NCI-H2196 treated with DMSO at 0.1 percent for 48 hours (cell line): Measurements from ENCODE around the gene GPR31.

ENCODE experiments used
- DNase-seq: peaks from one replicate; lab custom pipeline; 2025; ENCODE audit not compliant: unreplicated experiment; lab: John Stamatoyannopoulos, UW

The GPR31 gene

DNA sequence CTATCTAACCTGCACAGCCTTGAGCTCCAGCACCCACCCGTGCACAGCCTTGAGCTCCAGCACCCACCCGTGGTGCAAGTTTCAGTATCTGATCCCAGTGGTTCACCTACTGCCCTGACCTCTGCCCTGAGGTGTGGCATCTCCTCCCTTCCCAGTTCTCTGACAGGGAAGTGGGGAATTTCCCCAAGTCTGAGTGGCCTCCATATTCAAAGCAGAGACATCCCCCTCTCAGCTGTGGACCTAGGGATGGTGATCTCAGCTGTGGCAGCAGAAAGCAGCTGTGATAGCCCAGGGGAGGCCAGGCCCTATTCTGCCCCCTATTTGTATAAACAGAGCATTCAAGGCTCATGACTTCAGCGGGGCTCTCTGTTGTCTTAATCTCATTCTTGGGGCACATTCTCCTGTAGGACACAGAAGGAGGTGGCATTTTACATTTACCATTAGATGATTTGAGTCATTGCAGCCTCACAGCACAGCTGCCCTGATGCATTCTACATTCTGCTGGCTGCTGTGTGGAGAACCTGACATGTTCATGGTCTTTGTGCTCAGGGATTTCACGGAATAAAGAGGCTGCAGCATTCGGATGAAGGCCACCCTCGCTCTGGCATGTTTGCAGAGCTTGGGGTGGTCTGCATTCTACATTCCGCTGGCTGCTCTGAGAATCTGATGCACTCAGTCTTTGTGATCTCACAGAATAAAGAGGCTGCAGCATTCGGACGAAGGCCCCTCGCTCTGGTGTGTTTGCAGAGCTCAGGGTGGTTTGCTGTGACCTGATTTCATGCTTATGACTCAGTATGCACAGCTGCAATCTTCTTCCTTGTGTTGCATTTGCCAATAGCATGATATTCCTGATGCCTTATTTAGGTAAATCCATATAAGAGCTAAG is 16.9 kb downstream of the GPR31 start:
- no peak for DNase-seq

DNA sequence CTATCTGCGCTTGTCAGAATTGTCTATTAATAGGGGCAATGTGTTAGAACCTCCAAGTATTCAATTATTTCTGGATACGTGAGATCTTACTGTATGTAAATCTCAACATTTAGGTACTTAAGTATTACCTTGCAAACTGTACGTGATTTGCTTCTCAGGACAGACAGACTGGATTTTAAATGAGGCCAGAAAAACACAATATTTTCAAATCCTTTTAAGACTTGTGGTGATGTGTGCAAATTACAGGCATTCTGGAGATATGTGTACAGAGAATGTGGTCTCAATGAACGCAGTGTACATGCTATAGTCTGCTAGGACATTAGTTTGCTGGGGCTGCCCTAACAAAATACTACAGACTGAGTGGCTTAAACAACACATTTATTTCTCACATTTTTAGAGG is 18.0 kb downstream of the GPR31 start:
- no peak for DNase-seq

DNA sequence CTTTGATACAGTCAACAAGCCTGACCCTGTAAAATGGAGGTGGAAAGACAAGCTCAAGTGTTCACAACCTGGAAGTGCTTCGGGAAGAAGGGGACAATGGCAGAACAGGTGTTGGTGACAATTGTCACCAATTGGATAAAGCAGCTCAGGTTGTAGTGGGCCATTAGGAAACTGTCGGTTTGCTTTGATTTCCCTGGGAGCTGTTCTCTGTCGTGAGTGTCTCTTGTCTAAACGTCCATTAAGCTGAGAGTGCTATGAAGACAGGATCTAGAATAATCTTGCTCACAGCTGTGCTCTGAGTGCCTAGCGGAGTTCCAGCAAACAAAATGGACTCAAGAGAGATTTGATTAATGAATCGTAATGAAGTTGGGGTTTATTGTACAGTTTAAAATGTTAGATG is 19.9 kb downstream of the GPR31 start:
- no peak for DNase-seq

DNA sequence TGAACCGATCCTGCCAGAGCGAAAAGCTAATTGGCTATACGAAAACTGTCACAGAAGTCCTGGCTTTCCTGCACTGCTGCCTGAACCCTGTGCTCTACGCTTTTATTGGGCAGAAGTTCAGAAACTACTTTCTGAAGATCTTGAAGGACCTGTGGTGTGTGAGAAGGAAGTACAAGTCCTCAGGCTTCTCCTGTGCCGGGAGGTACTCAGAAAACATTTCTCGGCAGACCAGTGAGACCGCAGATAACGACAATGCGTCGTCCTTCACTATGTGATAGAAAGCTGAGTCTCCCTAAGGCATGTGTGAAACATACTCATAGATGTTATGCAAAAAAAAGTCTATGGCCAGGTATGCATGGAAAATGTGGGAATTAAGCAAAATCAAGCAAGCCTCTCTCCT is 20.7 kb downstream of the GPR31 start:
- DNase-seq: no peak

DNA sequence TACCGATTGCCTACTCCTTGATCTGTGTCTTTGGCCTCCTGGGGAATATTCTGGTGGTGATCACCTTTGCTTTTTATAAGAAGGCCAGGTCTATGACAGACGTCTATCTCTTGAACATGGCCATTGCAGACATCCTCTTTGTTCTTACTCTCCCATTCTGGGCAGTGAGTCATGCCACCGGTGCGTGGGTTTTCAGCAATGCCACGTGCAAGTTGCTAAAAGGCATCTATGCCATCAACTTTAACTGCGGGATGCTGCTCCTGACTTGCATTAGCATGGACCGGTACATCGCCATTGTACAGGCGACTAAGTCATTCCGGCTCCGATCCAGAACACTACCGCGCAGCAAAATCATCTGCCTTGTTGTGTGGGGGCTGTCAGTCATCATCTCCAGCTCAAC is 21.4 kb downstream of the GPR31 start:
- no peak for DNase-seq

DNA sequence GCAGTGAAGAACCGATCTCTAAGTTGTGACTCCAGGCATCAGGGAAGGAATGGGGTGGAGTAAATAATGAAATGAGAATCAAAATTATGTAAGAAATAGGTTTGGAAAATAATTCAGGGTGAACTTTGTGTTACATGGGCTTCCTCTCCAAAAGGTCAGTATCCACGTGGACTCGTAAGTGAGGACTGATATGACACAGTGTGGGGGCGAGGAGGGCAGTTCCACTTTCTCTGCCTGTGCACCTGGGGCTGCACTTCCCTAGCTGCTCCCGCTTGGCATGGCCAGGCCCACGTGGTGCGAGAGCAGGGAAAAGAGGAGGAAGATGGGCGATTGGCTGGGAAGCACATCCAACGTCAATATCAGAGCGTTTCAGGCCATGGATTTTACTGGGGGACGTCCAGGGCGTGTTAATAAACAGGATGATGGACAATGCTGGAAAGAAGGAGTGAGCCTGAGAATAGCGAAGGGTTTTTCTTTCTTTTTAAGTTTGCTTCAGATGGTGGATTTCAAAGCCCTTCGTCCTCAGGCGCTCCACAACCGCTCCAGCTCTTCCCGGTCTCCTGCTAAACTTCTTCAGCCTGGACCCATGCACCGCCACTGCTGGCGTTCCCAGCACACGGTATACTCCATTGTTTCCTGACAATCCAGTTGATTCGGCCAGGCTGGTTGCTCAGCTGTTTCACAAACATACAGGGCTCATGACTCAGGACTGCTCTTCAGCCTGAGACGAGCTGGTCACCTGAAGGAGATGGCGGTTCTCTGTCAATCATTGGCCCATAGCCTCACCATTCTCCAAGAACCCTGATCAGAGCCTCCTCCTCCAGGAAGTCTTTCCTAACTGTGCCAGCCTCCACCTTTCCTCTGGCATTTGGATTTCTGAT is 23.1 kb downstream of the GPR31 start:
- no peak for DNase-seq

DNA sequence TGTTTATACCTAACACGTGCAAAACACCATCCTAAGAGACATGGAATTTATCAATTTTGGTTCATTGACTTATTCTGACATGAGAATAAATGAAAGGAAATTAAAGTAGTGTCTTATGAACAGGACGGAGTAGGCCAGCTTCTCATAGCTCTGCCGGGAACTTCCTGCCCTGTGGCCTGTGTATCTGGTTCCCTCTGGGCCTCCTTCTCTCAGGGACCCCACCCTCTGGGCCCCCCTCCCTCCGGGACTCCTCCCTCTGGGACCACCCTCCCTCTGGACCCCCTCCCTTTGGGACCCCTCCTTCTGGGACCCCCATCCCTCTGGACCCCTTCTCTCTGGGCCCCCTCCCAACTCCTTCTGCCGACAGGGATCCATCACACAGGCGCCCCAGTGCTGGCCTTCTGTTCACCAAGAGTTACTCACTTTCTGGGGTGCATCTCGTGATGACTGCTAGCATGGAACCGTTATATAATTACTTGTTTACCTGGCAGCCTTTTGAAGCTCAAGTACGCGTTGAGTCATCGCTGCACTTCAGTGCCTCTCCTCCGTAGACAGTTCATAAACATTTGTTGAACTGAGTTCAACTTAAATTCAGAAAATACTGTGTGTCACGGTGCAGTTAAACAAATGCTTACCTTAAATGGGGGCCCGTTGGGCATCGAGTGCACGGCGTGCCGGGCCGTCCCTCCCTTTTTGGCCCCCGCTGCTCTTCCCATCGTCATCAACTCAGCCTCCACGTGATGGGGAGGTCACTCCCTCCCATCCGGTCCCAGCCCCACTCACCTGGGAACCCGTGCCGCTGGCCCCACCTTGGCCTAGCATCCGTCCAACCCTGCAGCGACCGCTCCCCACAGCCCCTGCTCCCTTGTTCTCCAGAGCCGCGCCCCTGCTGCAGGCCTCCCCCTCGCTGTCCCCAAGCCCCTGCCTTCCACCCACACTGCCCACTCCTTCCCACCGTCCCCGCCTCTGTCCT is 26.8 kb downstream of the GPR31 start:
- DNase-seq: no peak

DNA sequence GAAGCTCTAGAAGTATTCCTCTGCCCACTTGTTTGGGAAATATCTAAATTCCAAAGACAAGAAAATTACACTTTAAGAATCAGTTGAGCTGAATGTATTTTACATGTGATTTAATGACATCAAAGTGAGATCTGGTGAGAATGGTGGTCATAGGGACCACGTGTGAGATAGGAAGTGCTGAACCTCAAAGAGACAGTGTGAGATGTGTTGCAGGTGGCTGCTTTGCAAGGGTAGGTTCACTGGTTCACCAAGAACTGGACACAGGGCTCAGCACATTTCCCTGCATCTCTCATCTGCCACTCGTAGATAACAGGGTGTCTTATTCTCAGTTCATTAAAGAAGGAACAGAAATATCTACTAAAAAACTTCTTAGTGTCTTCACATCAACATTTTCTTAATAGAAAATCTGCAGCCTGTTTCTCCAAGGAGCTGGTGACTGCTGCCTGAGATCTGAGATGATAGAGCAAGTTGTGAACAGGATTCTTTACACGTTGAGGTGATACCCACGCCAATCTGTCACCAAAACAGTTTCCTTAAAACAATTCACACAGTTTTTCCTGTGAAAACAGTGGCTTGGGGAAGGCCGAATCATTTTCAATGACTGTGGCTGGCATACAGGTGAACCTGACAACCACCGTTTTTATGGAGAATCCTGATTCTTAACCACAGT is 27.6 kb downstream of the GPR31 start:
- no peak for DNase-seq

DNA sequence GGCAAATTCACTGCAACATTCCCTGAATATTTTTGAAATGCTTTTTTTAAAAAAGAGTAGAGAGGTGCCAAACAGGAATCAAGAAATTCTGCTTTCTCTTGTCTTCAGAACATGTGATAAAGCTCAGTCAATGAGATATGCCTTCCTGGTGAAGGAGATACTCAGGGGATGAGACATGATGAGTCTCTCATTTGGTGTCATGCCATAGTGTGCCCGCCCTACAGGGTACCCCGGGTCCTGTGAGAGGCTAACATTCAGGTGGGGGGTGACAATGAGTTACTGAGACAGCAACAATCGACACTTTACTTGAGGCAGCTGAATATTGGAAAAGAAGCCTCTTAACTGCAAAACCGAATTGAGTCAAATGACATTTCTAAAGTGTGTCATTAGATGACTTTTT is 28.2 kb downstream of the GPR31 start:
- DNase-seq: no peak

DNA sequence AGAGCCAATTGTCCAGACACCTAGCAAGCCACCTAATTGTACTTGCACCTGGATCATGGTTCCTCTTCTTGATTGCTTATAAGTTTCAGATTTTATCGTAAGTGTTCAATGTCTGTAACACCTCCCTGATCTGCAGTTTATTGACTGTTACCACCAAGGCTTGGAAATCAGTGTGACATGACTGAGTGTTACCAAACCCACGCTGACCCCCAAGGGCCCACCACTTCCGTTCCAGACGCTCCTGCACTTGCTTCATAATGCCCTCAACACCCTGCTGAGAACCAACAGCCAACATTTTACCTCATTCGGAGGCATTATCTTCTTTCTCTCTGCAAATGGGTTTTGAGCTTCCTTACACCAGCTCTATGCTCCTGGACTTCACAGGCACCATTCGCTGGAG is 28.6 kb downstream of the GPR31 start:
- no peak for DNase-seq

DNA sequence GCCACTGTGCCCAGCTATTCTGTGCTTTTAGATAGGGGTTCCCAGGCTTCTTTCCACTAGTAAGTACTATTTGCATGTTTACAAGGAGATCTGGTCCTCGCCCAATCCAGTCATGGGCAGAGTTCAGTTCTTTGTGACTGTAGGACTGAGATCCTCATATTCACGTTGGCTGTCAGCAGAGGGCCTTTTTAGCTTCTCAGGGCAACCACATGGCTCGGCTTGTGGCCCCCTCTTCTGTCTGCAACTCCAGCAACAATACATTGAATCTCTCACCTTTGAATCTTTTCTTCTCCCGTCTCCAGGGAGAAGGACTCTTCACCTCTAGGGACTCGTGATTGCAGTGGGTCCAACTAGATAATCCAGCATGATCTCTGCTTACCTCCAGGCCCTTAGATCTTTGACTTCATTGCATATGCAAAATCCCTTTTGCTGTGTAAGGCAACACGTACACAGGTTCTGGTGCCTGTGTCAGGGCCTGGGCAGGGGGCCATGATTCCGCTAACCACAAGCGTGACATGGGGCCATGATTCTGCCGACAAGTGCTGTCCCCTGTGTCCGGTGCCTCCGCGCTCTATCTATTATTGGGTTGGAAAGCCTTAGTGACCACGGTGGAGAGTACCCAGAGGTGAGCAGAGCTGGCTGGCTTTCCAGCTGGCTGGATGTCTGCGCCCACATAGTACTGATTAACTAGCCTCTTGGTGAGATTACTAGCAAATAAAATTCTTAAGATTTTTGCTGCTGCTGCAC is 29.8 kb downstream of the GPR31 start:
- no peak for DNase-seq

DNA sequence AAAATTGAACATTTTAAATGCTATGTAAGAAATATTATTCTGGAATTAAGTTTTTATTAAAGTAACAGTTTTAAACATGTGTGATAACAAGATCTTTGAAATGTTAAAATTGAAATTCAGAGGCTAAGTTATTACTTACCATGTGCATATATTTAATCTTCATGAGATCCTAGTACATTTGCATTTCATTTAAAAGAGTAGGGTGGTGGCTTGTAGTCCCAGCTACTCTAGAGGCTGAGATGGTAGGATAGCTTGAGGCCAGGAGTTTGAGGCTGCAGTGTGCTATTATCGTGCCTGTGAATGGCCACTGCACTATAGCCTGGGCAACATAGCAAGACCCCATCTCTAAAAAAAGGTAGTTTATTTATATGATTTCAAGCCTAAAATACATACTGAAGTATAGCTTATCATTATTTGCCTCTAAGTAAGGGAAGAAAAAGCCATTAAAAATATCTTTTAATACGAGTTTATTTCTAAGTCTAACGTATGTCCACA is 31.9 kb downstream of the GPR31 start:
- no peak for DNase-seq

DNA sequence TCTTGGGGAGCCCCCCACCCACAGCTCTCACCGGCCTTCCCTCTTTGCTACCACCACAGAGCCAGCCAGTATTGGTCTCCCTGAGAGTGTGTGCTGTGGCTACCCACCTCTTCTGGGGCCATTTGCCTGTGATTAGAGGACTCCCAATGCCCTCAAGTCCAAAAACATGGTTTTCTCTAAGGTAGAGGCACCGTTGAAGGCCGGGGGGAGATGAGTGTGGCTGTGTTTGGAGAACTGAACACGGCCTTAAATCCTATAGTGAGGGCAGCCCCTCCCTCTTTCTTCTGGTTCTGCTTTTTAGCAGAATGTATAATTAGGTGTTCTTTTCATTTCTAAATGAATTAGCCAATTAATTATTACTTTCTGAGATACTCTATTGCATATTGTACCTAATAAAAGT is 32.4 kb downstream of the GPR31 start:
- DNase-seq: no peak

DNA sequence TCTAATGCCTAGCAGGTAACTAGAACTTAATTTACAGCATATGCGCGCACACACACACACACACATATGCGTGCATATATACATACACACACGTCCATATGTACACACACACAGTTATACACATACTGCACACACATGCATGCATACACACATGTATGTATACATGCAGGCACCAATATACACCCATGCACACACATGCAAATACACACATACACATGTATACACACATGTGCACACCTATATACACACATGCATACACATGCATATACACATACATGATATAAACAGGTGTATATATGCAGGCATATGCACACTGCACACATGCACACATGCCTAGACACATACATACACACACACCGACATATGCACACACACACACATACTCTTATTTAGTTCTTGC is 33.0 kb downstream of the GPR31 start:
- no peak for DNase-seq

DNA sequence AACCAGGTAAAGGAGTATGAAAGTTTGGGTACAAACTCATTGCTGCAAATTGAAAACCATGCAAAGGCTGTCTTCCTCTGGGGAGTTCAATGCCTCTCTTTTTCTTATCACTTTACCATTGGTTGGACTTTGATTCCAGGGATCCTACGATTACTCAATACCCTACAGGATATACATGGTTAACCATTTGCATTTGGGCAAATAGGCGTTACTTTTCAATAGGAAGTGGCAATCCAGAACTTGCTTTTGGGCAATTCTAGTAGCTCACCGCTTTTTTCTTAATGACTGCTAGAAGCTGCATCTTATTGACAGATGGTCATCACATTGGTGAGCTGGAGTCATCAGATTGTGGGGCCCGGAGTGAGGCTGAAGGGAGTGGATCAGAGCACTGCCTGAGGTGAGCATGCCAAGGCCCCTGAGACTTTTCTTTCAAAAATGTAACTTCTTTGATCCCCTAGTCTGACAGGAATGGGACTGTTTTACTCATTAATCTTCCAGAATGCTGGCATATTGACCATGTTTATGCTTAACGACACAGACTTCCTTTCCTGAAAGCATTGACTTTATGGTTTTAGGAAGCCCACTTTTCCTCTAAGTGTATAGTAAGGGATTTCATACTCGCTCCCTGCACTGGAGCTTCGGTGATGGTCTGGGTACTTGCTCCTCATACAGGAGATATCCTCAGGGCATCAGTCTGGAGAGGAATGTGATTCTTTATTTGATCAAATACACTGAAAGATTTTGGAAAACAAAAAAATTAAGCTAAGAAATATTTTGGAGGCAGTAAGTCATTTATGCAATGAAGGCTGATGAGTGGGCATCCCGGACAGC is 34.7 kb downstream of the GPR31 start, which contains the start of gene CCR6:
Gene CCR6, plus strand, starts transcription at position 270 of the 831 bp plus-strand sequence. CDS start 13,039 bp downstream, outside the sequence.
- DNase-seq: no peak

DNA sequence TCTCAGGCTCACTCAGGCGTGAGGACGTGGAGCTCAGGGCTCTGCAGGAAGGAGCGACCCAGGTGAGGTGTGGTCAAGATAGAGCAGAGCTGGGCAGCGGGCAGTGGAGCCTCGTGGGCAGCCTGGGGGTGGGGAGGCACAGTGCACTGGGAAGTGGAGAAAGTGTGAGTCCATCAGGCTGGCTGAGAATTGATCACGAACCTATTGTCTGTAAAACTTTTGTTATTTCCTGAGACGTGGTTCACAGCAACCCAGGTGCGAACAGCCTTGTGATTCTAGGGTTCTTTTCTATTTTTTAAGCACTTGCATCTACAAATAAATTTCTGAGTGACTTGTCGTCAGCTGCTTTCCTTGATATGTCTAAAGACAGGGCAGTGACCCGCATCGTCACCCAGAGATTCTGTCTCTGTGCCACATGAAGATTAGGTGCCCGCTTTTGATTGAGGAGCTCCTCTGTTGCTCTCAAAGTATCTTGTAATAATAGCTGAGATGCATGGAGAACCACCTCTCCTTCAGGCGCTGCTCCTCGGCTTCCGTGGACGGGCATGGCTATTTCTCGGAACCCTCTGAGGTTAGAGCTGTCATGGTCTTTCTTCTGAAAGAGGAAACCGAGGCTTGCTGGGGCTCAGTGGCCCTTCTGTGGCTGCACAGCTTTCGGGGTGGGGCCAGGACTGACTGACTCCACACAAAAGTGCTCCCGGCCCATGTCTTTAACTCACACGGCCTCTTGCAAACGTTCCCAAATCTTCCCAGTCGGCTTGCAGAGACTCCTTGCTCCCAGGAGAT is 35.5 kb downstream of the GPR31 start:
- no peak for DNase-seq

DNA sequence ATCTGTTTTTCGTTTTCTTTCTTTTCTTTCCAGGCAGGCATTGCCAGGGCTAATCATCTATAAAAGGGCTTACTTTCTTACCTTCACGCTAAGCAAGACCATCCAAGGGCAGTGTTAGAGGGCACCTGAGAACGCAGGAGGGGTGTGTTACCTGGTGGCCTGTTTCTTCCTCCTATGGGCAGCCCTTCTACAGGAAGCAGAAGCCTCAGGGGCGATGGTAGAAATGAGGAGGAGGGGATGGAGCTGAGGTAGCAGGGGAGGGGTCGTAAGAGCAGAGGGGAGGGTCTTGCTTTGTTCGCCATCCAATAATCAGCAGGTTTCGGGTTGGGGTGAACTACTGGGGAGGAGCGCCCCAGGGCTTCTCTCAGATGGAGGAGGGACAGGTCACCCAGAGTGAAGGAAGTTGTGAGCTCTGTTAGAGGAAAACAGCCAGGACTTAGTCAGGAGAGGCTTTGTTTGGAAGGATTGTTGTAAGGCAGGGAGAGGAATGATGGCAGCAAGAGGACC is 36.4 kb downstream of the GPR31 start:
- DNase-seq: no peak

DNA sequence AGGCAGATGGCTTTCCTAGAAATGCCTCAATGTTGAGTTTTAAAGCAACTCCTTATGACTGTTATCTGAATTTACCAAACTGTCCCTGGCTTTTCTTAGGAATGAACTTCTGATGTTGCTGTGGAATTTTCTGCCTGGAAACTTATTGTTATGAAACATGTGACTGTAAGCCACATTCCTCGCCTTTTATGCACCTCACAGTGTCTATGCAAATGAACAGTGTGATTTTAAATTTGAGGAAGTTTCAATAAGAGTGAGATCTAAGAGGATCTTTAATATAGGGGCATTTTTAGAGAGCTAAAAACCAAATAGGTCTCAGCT is 37.2 kb downstream of the GPR31 start:
- DNase-seq: no peak
